Spleen (tissue), 11 donors: ENCODE results near the gene DYNLT1. TPM values are rescaled to one million over a fixed set of nuclear protein-coding genes. Genes with fewer than 3 reads are reported as not detected.
"Not testable (repeated sequence)": the region's sequence is repeated elsewhere in the genome, so short reads cannot be mapped to it uniquely, and the experiment has no call there.

Source experiments
- DNase-seq: peaks from one replicate; pipeline ENCODE4 v3.0.0-alpha.2; 2020
- H3K27ac ChIP-seq, 8 donors: fragments of 200-600 bp; sonication (generic) in 7 of 8; 1 replicate in 4 of 8; 2 replicates in 4 of 8; pipeline versions ENCODE4 v1.5.0 to v1.8.0; 2016 to 2021; ENCODE audit warnings: inconsistent platforms in 4 of 8, mild to moderate bottlenecking in 4 of 8, moderate library complexity in 1 of 8
- H3K27me3 ChIP-seq, 7 donors: fragments of 200-600 bp; sonication (generic) in 6 of 7; replicated peaks in 1 of 7; 1 replicate in 4 of 7; 2 replicates in 3 of 7; pipeline versions ENCODE4 v1.5.0 to v1.8.0; 2016 to 2021; ENCODE audit warnings: inconsistent platforms in 3 of 7, mild to moderate bottlenecking in 1 of 7
- H3K36me3 ChIP-seq, 6 donors: fragments of 200-600 bp; sonication (generic) in 5 of 6; 1 replicate in 4 of 6; 2 replicates in 2 of 6; pipeline versions ENCODE4 v1.5.0 to v1.8.0; 2016 to 2021; ENCODE audit warnings: inconsistent platforms in 2 of 6
- H3K4me1 ChIP-seq, 6 donors: fragments of 200-600 bp; sonication (generic) in 5 of 6; 1 replicate in 3 of 6; 2 replicates in 3 of 6; pipeline versions ENCODE4 v1.5.0 to v1.8.0; 2016 to 2021; ENCODE audit warnings: inconsistent platforms in 3 of 6
- H3K4me3 ChIP-seq, 8 donors: fragments of 200-600 bp; sonication (generic) in 7 of 8; 1 replicate in 4 of 8; 2 replicates in 4 of 8; pipeline versions ENCODE4 v1.5.0 to v1.8.0; 2016 to 2021; ENCODE audit warnings: inconsistent platforms in 4 of 8, mild to moderate bottlenecking in 4 of 8, moderate library complexity in 2 of 8
- H3K9me3 ChIP-seq, 8 donors: fragments of 200-600 bp; sonication (generic) in 7 of 8; 1 replicate in 4 of 8; 2 replicates in 4 of 8; pipeline versions ENCODE4 v1.5.0 to v1.8.0; 2016 to 2021; ENCODE audit warnings: inconsistent platforms in 4 of 8
- POLR2A ChIP-seq, 3 donors: fragments of 450-650 bp; IDR thresholded peaks; one replicate each; pipeline ENCODE4 v1.5.1; 2017; ENCODE audit warnings: antibody characterized with exemption in 3 of 3, mild to moderate bottlenecking in 1 of 3
- POLR2AphosphoS5 ChIP-seq, 3 donors: sonication (generic); formaldehyde crosslinking; IDR thresholded peaks; one replicate each; pipeline ENCODE4 v1.5.1; 2017; ENCODE audit warnings: antibody characterized with exemption in 3 of 3
- WGBS, 5 donors: extraction: QIAGEN DNeasy Blood & Tissue Kit in 3 of 5; methylation state at CpG; one replicate each; pipeline versions ENCODE4 v1.1.5 to v1.1.7; 2013 to 2018; 5-methylcytosine and 5-hydroxymethylcytosine counted together
- intact Hi-C: fragments of 100-400 bp; cut with DNase I; formaldehyde crosslinking; loops from one replicate; pipeline ENCODE4 v1.15.0; 2023; ENCODE audit warnings: low total_unique reads
- polyA plus RNA-seq, 3 donors: library from polyadenylated mRNA; stranded (reverse); fragments of 200-250 nt; gene quantifications; one replicate each; pipeline ENCODE4 v1.2.1, GENCODE V29; 2013
- total RNA-seq, 7 donors: library from RNA; depleted of rRNA in 3 of 7; stranded (reverse); fragments of >200 nt in 3 of 7; fragmentation: NEBNext Ultra II Directional in 4 of 7; extraction: Animal tissue kit (Norgen Biotek cat#: 25700) in 4 of 7; gene quantifications; one replicate each; pipeline versions ENCODE4 v1.1.0 to v1.2.1, GENCODE V29; 2016 to 2021
- TF ChIP-seq, protein P1 (sequence below), 11 experiments: fragments of 200-600 bp in 7 of 11; fragments of 450-650 bp in 4 of 11; sonication (generic) in 4 of 11; IDR thresholded peaks in 8 of 11; conservative IDR thresholded peaks in 3 of 11; 1 replicate in 7 of 11; 2 replicates in 4 of 11; pipeline versions ENCODE4 v1.4.0 to v1.8.0; 2016 to 2021; ENCODE audit warnings: antibody characterized with exemption in 11 of 11, inconsistent platforms in 4 of 11, mild to moderate bottlenecking in 1 of 11
- donor health status: healthy with polysubstance abuse.
- donor health status: DM: no; HTN: no; CAD: no; lungs with moderate emphysema.
- donor health status: DM: no; HTN: no; CAD: no.
- donor health status: Bipolar disorder and iron deficiency.
- donor health status: healthy.
- donor health status: DM: no; HTN: no; CAD: no.
- donor health status: DM: yes; HTN: yes; CAD: no.

The DYNLT1 gene
- total and polyA plus RNA-seq, 10 donors, result 61.3 to 131 (median 75.8) TPM

GRCh38 chr6:158680481-158680880 lies 35.9 kb upstream of the DYNLT1 start:
- peaks cover 0 to 7% (median 0%) of the 10 kb centered on the region in 6 donors for H3K4me1 ChIP-seq
- DNase-seq, result no peak
- WGBS, 5 donors, result 94 to 98% (median 96%) methylated on average over 6 of the region's 6 CpGs
- no peaks in the 10 kb centered on the region for H3K27me3 ChIP-seq
- H3K4me3 ChIP-seq, result no peak overlapping the region
- H3K36me3 ChIP-seq, result peaks cover 0 to 69% (median 0%) of the 10 kb centered on the region in 6 donors
- no peaks in the 10 kb centered on the region for H3K9me3 ChIP-seq
- intact Hi-C loops, result no loop called here
- H3K27ac ChIP-seq, result no peak overlapping the region
- no peak for TF ChIP-seq POLR2A (IDR thresholded peaks at IDR 0.05)
- TF ChIP-seq, protein P1, sequence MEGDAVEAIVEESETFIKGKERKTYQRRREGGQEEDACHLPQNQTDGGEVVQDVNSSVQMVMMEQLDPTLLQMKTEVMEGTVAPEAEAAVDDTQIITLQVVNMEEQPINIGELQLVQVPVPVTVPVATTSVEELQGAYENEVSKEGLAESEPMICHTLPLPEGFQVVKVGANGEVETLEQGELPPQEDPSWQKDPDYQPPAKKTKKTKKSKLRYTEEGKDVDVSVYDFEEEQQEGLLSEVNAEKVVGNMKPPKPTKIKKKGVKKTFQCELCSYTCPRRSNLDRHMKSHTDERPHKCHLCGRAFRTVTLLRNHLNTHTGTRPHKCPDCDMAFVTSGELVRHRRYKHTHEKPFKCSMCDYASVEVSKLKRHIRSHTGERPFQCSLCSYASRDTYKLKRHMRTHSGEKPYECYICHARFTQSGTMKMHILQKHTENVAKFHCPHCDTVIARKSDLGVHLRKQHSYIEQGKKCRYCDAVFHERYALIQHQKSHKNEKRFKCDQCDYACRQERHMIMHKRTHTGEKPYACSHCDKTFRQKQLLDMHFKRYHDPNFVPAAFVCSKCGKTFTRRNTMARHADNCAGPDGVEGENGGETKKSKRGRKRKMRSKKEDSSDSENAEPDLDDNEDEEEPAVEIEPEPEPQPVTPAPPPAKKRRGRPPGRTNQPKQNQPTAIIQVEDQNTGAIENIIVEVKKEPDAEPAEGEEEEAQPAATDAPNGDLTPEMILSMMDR (IDR thresholded peaks at IDR 0.05 in 8 of 11, conservative IDR thresholded peaks at IDR 0.05 in 3 of 11), result no peak
- no peak for TF ChIP-seq POLR2AphosphoS5 (IDR thresholded peaks at IDR 0.05)

DNA sequence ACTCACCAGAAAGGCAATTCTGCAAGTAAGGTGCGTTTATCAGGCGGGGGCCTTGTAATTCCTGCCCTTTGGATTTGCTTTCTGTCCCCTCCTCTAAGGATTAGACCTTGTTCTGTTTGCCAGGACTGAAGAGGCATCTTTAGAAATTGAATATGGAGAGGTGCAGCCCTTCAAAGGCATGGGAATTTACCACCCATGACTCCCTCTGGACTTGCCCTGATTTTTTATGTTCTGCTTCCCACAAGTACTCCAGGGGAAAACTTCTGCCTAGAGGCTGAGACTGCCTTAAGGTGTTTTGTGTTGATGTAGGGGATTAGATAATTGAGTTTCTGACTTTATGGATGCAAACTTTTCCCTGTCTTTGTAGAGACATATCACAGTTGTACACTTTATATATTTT lies 35.5 kb upstream of the DYNLT1 start:
- H3K9me3 ChIP-seq, result no peaks in the 10 kb centered on the region
- H3K27ac ChIP-seq, result no peak overlapping the region
- no peaks in the 10 kb centered on the region for H3K27me3 ChIP-seq
- intact Hi-C loops, result no loop called here
- peaks cover 0 to 69% (median 0%) of the 10 kb centered on the region in 6 donors for H3K36me3 ChIP-seq
- peaks cover 0 to 2% (median 0%) of the 10 kb centered on the region in 6 donors for H3K4me1 ChIP-seq
- DNase-seq, result no peak
- H3K4me3 ChIP-seq, result no peak overlapping the region
- WGBS, 5 donors, result 85 to 99% (median 95%) methylated on average over 2 of the region's 2 CpGs
- TF ChIP-seq, protein P1 (IDR thresholded peaks at IDR 0.05 in 8 of 11, conservative IDR thresholded peaks at IDR 0.05 in 3 of 11), result no peak
- TF ChIP-seq POLR2A (IDR thresholded peaks at IDR 0.05) (no peak), POLR2AphosphoS5 (IDR thresholded peaks at IDR 0.05) (no peak)

GRCh38 chr6:158677906-158678578 lies 33.5 kb upstream of the DYNLT1 start:
- WGBS, 5 donors, result 85 to 92% (median 91%) methylated on average over 11 of the region's 11 CpGs
- Histone ChIP-seq H3K27ac (no peak overlapping the region), H3K27me3 (no peaks in the 10 kb centered on the region), H3K4me3 (no peak overlapping the region), H3K36me3 (peaks cover 0 to 67% (median 0%) of the 10 kb centered on the region in 6 donors), H3K4me1 (no peaks in the 10 kb centered on the region), H3K9me3 (no peaks in the 10 kb centered on the region)
- TF ChIP-seq POLR2AphosphoS5 (IDR thresholded peaks at IDR 0.05) (no peak), POLR2A (IDR thresholded peaks at IDR 0.05) (no peak)
- TF ChIP-seq, protein P1 (IDR thresholded peaks at IDR 0.05 in 8 of 11, conservative IDR thresholded peaks at IDR 0.05 in 3 of 11), result no peak
- DNase-seq, result no peak
- intact Hi-C loops, result no loop called here

DNA sequence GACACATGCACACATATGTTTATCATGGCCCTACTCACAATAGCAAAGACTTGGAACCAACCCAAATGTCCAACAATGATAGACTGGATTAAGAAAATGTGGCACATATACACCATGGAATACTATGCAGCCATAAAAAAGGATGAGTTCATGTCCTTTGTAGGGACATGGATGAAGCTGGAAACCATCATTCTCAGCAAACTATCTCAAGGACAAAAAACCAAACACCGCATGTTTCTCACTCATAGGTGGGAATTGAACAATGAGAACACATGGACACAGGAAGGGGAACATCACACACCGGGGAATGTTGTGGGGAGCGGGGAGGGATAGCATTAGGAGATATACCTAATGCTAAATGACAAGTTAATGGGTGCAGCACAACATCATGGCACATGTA lies 32.6 kb upstream of the DYNLT1 start:
- H3K27me3 ChIP-seq, DNase-seq, H3K4me1 ChIP-seq, H3K4me3 ChIP-seq, intact Hi-C loops, H3K9me3 ChIP-seq, H3K27ac ChIP-seq: not testable (repeated sequence)
- 96 to 100% (median 97%) methylated on average over 3 of the region's 3 CpGs for WGBS, 5 donors
- peaks cover 0 to 64% (median 0%) of the 10 kb centered on the region in 6 donors for H3K36me3 ChIP-seq
